BE2C (cell line): Measurements from ENCODE around the gene C11orf52.
A peak's percentile ranks its signal among the peaks of the same experiment; 100 is the strongest.

Experiments
- DNase-seq: peaks from one replicate; pipeline ENCODE4 v3.0.0-alpha.2; 2020
- H3K27me3 ChIP-seq: fragments of 250-450 bp; sonication (Bioruptor Pico); 2 replicates; pipeline ENCODE4 v1.5.1; 2020; ENCODE audit warnings: mild to moderate bottlenecking
- H3K36me3 ChIP-seq: fragments of 250-450 bp; sonication (Bioruptor Pico); 2 replicates; pipeline ENCODE4 v1.5.1; 2020; ENCODE audit warnings: mild to moderate bottlenecking
- H3K4me1 ChIP-seq: fragments of 250-450 bp; sonication (Bioruptor Pico); 2 replicates; pipeline ENCODE4 v1.5.1; 2020
- H3K4me3 ChIP-seq: 2 replicates; pipeline ENCODE4 v1.5.1; 2011; ENCODE audit warnings: low read depth, low read length
- H3K9me3 ChIP-seq: fragments of 250-450 bp; sonication (Bioruptor Pico); 2 replicates; pipeline ENCODE4 v1.5.1; 2020
- CTCF ChIP-seq: IDR thresholded peaks from 2 replicates; pipeline ENCODE4 v1.5.1; 2012; ENCODE audit warnings: mild to moderate bottlenecking, low read depth, low read length

C11orf52 gene

GRCh38 chr11:111938687-111939160 lies 20.0 kb downstream of the C11orf52 start:
- Histone ChIP-seq H3K9me3 (no peaks in the 10 kb centered on the region), H3K4me3 (peak overlapping the region; percentile 79), H3K4me1 (peaks cover 32% of the 10 kb centered on the region), H3K27me3 (no peaks in the 10 kb centered on the region), H3K36me3 (no peaks in the 10 kb centered on the region)
- no peak for DNase-seq
- TF ChIP-seq CTCF = no peak

GRCh38 chr11:111939836-111940604 lies 21.3 kb downstream of the C11orf52 start:
- H3K9me3 ChIP-seq = no peaks in the 10 kb centered on the region
- peak; percentile 65 for DNase-seq
- no peak for TF ChIP-seq CTCF
- H3K4me1 ChIP-seq = peaks cover 32% of the 10 kb centered on the region
- H3K27me3 ChIP-seq = no peaks in the 10 kb centered on the region
- peak overlapping the region; percentile 27; the same call in 1 of the 2 replicates for H3K4me3 ChIP-seq
- H3K36me3 ChIP-seq = peaks cover 3% of the 10 kb centered on the region; the same call in 1 of the 2 replicates

DNA sequence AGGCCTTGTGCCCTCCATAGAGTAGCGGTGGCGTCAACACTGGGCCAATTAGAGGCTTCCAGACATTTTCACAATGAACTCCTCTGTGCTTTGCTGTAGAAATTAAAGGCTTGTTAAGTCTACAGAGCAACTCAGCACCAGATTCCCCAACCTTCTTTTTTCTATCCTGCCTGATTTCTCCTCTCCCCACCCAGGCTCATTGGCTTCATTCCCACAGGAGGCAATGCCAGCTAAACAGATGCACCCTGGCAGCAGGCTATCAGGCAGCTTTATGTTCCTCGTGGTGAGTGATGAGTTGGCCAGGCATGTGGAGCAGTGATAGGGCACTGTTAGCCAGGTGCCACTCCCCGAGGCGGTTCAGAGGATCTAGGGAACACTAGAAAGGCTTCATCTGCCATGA lies 23.2 kb downstream of the C11orf52 start:
- H3K36me3 ChIP-seq = peaks cover 3% of the 10 kb centered on the region; the same call in 1 of the 2 replicates
- H3K27me3 ChIP-seq = no peaks in the 10 kb centered on the region
- H3K9me3 ChIP-seq = no peaks in the 10 kb centered on the region
- no peak for TF ChIP-seq CTCF
- H3K4me1 ChIP-seq = peaks cover 32% of the 10 kb centered on the region
- peak; percentile 63 for DNase-seq
- H3K4me3 ChIP-seq = no peak overlapping the region

GRCh38 chr11:111942829-111943228 lies 24.1 kb downstream of the C11orf52 start:
- H3K36me3 ChIP-seq = peaks cover 3% of the 10 kb centered on the region; the same call in 1 of the 2 replicates
- H3K4me1 ChIP-seq = peaks cover 29% of the 10 kb centered on the region
- no peaks in the 10 kb centered on the region for H3K27me3 ChIP-seq
- no peaks in the 10 kb centered on the region for H3K9me3 ChIP-seq
- no peak overlapping the region for H3K4me3 ChIP-seq
- no peak for DNase-seq
- no peak for TF ChIP-seq CTCF

DNA sequence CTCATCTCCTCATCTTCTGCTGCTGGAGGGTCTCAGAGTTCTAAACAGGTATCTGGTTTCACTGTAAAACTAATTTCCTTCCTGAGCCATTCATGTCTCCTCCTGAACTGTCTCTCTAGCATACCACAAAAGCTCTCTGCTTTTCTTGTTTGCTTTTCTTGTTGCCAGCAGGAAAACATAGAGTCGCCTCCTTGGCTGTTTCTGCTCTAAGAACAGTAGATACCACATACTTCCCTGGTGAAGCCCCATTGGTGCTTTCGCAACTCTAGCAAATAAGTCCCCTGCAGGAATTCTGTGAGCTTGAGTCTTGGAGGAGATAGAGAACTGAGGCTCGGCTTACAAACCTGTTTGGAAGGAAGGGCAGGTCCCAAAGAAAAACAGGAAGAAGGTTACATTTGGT lies 25.4 kb downstream of the C11orf52 start:
- Histone ChIP-seq H3K27me3 (no peaks in the 10 kb centered on the region), H3K36me3 (peaks cover 3% of the 10 kb centered on the region; the same call in 1 of the 2 replicates), H3K4me1 (peaks cover 26% of the 10 kb centered on the region), H3K4me3 (no peak overlapping the region), H3K9me3 (no peaks in the 10 kb centered on the region)
- no peak for TF ChIP-seq CTCF
- DNase-seq = no peak

GRCh38 chr11:111944651-111945051 lies 25.9 kb downstream of the C11orf52 start:
- TF ChIP-seq CTCF = no peak
- peaks cover 21% of the 10 kb centered on the region for H3K4me1 ChIP-seq
- no peak overlapping the region for H3K4me3 ChIP-seq
- no peaks in the 10 kb centered on the region for H3K9me3 ChIP-seq
- DNase-seq = no peak
- no peaks in the 10 kb centered on the region for H3K27me3 ChIP-seq
- peaks cover 3% of the 10 kb centered on the region; the same call in 1 of the 2 replicates for H3K36me3 ChIP-seq
